SK-N-SH (cell line): ENCODE results near the gene DES. TPM values are rescaled to one million over a fixed set of nuclear protein-coding genes. Genes with fewer than 3 reads are reported as not detected.

Experiments
- CTCF ChIA-PET: fragments of 300-600, 350-600 bp; formaldehyde crosslinking; extraction: SDS; loops from one replicate; lab custom pipeline; 2021; lab: Yijun Ruan, JAX
- POLR2A ChIA-PET: fragments of 350-600 bp; sonication (Branson Sonifier 250); formaldehyde crosslinking; extraction: SDS; loops from one replicate; lab custom pipeline; 2020; ENCODE audit warnings: antibody characterized with exemption, inconsistent platforms; lab: Yijun Ruan, JAX
- DNase-seq: peaks from one replicate; pipeline ENCODE4 v3.0.0; 2012
- H2AFZ ChIP-seq: fragments of 200-600 bp; sonication (generic); 2 replicates; pipeline ENCODE4 v1.8.1; 2016; ENCODE audit warnings: antibody characterized with exemption, mild to moderate bottlenecking, low read depth
- H3F3A ChIP-seq: fragments of 200-600 bp; sonication (generic); replicated peaks from 2 replicates; pipeline ENCODE3; 2016; ENCODE audit warnings: antibody characterized with exemption, mild to moderate bottlenecking; ENCODE audit not compliant: insufficient read depth
- H3K27ac ChIP-seq, 2 experiments: fragments of 200-500 bp in 1 of 2; fragments of 200-600 bp in 1 of 2; sonication (Bioruptor generic) in 1 of 2; sonication (generic), shearing (Covaris generic) in 1 of 2; 2 replicates each; pipeline versions ENCODE4 v1.5.1 to v1.6.1; 2014 to 2016; ENCODE audit warnings: low read depth in 2 of 2, inconsistent platforms in 1 of 2, low read length in 1 of 2, mild to moderate bottlenecking in 1 of 2, mixed read lengths in 1 of 2
- H3K27me3 ChIP-seq: fragments of 200-600 bp; sonication (generic), shearing (Covaris generic); 2 replicates; pipeline ENCODE4 v1.6.1; 2016; ENCODE audit warnings: mixed run types; ENCODE audit not compliant: insufficient read depth
- H3K36me3 ChIP-seq, 2 experiments: fragments of 200-500 bp in 1 of 2; fragments of 200-600 bp in 1 of 2; sonication (Bioruptor generic) in 1 of 2; sonication (generic) in 1 of 2; replicated peaks in 1 of 2; 2 replicates each; pipeline versions ENCODE3 to v1.5.1; 2014 to 2016; ENCODE audit warnings: low read length in 1 of 2, mild to moderate bottlenecking in 1 of 2; ENCODE audit not compliant: insufficient read depth in 2 of 2, control insufficient read depth in 1 of 2
- H3K4me1 ChIP-seq, 2 experiments: fragments of 200-500 bp in 1 of 2; fragments of 200-600 bp in 1 of 2; sonication (Bioruptor generic) in 1 of 2; sonication (generic), shearing (Covaris generic) in 1 of 2; 2 replicates each; pipeline versions ENCODE4 v1.5.1 to v1.6.1; 2014 to 2016; ENCODE audit warnings: low read depth in 1 of 2, low read length in 1 of 2, mixed run types in 1 of 2; ENCODE audit not compliant: insufficient read depth in 2 of 2, control insufficient read depth in 1 of 2
- H3K4me2 ChIP-seq: fragments of 200-600 bp; sonication (generic), shearing (Covaris generic); 2 replicates; pipeline ENCODE4 v1.6.1; 2017; ENCODE audit warnings: mixed run types
- H3K4me3 ChIP-seq, 2 experiments: fragments of 200-500 bp in 1 of 2; fragments of 200-600 bp in 1 of 2; sonication (Bioruptor generic) in 1 of 2; sonication (generic), shearing (Covaris generic) in 1 of 2; 2 replicates each; pipeline versions ENCODE4 v1.5.1 to v1.8.1; 2014 to 2016; ENCODE audit warnings: low read depth in 2 of 2, inconsistent platforms in 1 of 2, low read length in 1 of 2, mild to moderate bottlenecking in 1 of 2, mixed read lengths in 1 of 2, moderate library complexity in 1 of 2
- H3K79me2 ChIP-seq: fragments of 200-600 bp; sonication (generic); 2 replicates; pipeline ENCODE4 v1.8.1; 2017; ENCODE audit warnings: mild to moderate bottlenecking; ENCODE audit not compliant: insufficient read depth
- H3K9ac ChIP-seq: fragments of 200-600 bp; sonication (generic); 2 replicates; pipeline ENCODE4 v1.6.1; 2017; ENCODE audit warnings: mixed run types
- H3K9me2 ChIP-seq: fragments of 200-600 bp; sonication (generic); 2 replicates; pipeline ENCODE4 v1.6.1; 2017; ENCODE audit warnings: mixed run types
- H3K9me3 ChIP-seq: fragments of 200-600 bp; sonication (generic); 2 replicates; pipeline ENCODE4 v1.6.1; 2017; ENCODE audit warnings: mixed run types, mild to moderate bottlenecking, moderate library complexity
- H4K20me1 ChIP-seq: fragments of 200-600 bp; sonication (generic); 2 replicates; pipeline ENCODE4 v1.6.1; 2017; ENCODE audit warnings: mild to moderate bottlenecking, mixed run types; ENCODE audit not compliant: insufficient read depth
- CHD2 ChIP-seq: fragments of 150-350 bp; IDR thresholded peaks from 2 replicates; pipeline ENCODE4 v1.6.1; 2018; ENCODE audit warnings: low read length; ENCODE audit not compliant: partially characterized antibody
- ELF1 ChIP-seq: IDR thresholded peaks from 2 replicates; pipeline ENCODE4 v1.4.0; 2012
- EP300 ChIP-seq, 2 experiments: IDR thresholded peaks; 2 replicates each; pipeline versions ENCODE4 v1.4.0 to v1.6.1; 2012; ENCODE audit warnings: borderline replicate concordance in 1 of 2, low read depth in 1 of 2, low read length in 1 of 2
- FOSL2 ChIP-seq: IDR thresholded peaks from 2 replicates; pipeline ENCODE4 v1.4.0; 2012; ENCODE audit warnings: low read depth, mild to moderate bottlenecking, moderate library complexity, borderline replicate concordance
- FOXJ3 ChIP-seq: sonication (generic); formaldehyde crosslinking; IDR thresholded peaks from 2 replicates; pipeline ENCODE4 v1.5.1; 2020; ENCODE audit warnings: mild to moderate bottlenecking, missing genetic modification reagents
- FOXM1 ChIP-seq: IDR thresholded peaks from 2 replicates; pipeline ENCODE4 v1.4.0; 2012; ENCODE audit warnings: low read depth, mild to moderate bottlenecking
- IRF3 ChIP-seq: fragments of 150-350 bp; IDR thresholded peaks from 2 replicates; pipeline ENCODE4 v1.6.1; 2016; ENCODE audit warnings: mild to moderate bottlenecking, low read depth, low read length
- JUND ChIP-seq: IDR thresholded peaks from 2 replicates; pipeline ENCODE4 v1.4.0; 2012
- MXI1 ChIP-seq: IDR thresholded peaks from 2 replicates; pipeline ENCODE4 v1.6.1; 2012; ENCODE audit warnings: mild to moderate bottlenecking, low read depth, low read length, improper control_type of control experiment
- NFIC ChIP-seq: IDR thresholded peaks from 2 replicates; pipeline ENCODE4 v1.4.0; 2012; ENCODE audit warnings: borderline replicate concordance
- PBX3 ChIP-seq: IDR thresholded peaks from 2 replicates; pipeline ENCODE4; 2012
- POLR2AphosphoS5 ChIP-seq: IDR thresholded peaks from 2 replicates; pipeline ENCODE4 v1.6.1; 2012; ENCODE audit warnings: low read depth, low read length
- RCOR1 ChIP-seq: fragments of 150-350 bp; IDR thresholded peaks from 2 replicates; pipeline ENCODE4 v1.6.1; 2017; ENCODE audit warnings: antibody characterized with exemption, low read length
- RXRA ChIP-seq: IDR thresholded peaks from 2 replicates; pipeline ENCODE4 v1.4.0; 2012; ENCODE audit warnings: low read depth, mild to moderate bottlenecking, borderline replicate concordance
- SIN3A ChIP-seq: IDR thresholded peaks from 2 replicates; pipeline ENCODE4 v1.6.1; 2012; ENCODE audit warnings: low read depth, mild to moderate bottlenecking, low read length, moderate library complexity, borderline replicate concordance
- SMC3 ChIP-seq: IDR thresholded peaks from 2 replicates; pipeline ENCODE4 v1.6.1; 2012; ENCODE audit warnings: low read depth, low read length, improper control_type of control experiment
- TCF12 ChIP-seq: IDR thresholded peaks from 2 replicates; pipeline ENCODE4 v1.4.0; 2012
- WGBS: methylation state at CpG from one replicate; pipeline ENCODE4 v1.1.6; 2017; ENCODE audit warnings: low lambda C conversion rate; 5-methylcytosine and 5-hydroxymethylcytosine counted together
- polyA plus RNA-seq, 3 experiments: library from polyadenylated mRNA; depleted of rRNA; stranded (reverse); fragments of >200 nt; gene quantifications; 2 replicates each; pipeline ENCODE4 v1.2.3, GENCODE V29; 2012

The DES gene
- polyA plus RNA-seq, 1 of the 3 experiments (the other 2 are of a cell fraction), result 0.21 TPM

- H3K79me2 ChIP-seq, result no peaks in the 10 kb centered on the region
- no peak overlapping the region for H3K27ac ChIP-seq
- ChIA-PET CTCF (interaction anchor here (8.6 to 56.4 kb wide), 3 partner anchors 13 to 67 kb away, joined by 73 to 2824 read pairs (median 159); partner anchors contain the start of genes ASIC4, CHPF, GMPPA and TMEM198), POLR2A (no interaction called here)
- H3K9ac ChIP-seq, result no peak overlapping the region
- DNase-seq, result no peak
- H3K9me3 ChIP-seq, result no peaks in the 10 kb centered on the region
- no peak overlapping the region for H2AFZ ChIP-seq
- H3K4me2 ChIP-seq, result no peak overlapping the region
- H3F3A ChIP-seq, result peaks cover 4% of the 10 kb centered on the region
- no peaks in the 10 kb centered on the region for H3K27me3 ChIP-seq
- H3K4me3 ChIP-seq, result no peak overlapping the region
- H3K9me2 ChIP-seq, result no peaks in the 10 kb centered on the region
- TF ChIP-seq NFIC (no peak), RCOR1 (no peak), CHD2 (no peak), ELF1 (no peak), POLR2AphosphoS5 (no peak), PBX3 (no peak), SIN3A (no peak), EP300 (IDR thresholded peaks at IDR 0.05; ENCODE audit: borderline replicate concordance in 1 of 2, low read depth in 1 of 2, low read length in 1 of 2) (no peak), IRF3 (no peak), RXRA (no peak), JUND (no peak), FOSL2 (no peak), TCF12 (no peak), SMC3 (no peak), MXI1 (no peak), FOXJ3 (no peak), FOXM1 (no peak)
- peaks cover 12 to 28% of the 10 kb centered on the region in 2 experiments; a peak in 3 of 4 replicates for H3K4me1 ChIP-seq
- peaks cover 18 to 55% of the 10 kb centered on the region in 2 experiments for H3K36me3 ChIP-seq
- H4K20me1 ChIP-seq, result no peaks in the 10 kb centered on the region
- whole genome bisulfite sequencing, result 92% methylated on average over 4 of the region's 4 CpGs
These were observed 52.3 kb downstream of the DES start for GRCh38 chr2:219470429-219470828.
